ENCODE measurements around the gene CNTNAP2.
"Not testable (repeated sequence)": the region's sequence is repeated elsewhere in the genome, so short reads cannot be mapped to it uniquely, and the experiment has no call there.

Gene CNTNAP2

DNA sequence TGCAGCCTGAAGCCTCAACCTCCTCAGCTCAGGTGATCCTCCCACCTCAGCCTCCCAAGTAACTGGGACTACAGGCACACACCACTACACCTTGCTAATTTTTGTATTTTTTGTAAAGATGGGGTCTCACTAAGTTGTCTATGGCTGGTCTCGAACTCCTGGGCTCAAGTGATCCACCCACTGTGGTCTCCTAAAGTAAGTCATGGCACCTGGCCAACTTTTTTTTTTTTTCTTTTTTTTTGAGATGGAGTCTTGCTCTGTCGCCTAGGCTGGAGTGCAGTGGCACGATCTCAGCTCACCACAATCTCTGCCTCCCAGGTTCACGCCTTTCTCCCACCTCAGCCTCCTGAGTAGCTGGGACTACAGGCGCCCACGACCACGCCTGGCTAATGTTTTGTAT, 2182.2 kb downstream of the CNTNAP2 start:
- not testable (repeated sequence) for DNase-seq (ENCODE audit: low read depth in 2 of 2)

DNA sequence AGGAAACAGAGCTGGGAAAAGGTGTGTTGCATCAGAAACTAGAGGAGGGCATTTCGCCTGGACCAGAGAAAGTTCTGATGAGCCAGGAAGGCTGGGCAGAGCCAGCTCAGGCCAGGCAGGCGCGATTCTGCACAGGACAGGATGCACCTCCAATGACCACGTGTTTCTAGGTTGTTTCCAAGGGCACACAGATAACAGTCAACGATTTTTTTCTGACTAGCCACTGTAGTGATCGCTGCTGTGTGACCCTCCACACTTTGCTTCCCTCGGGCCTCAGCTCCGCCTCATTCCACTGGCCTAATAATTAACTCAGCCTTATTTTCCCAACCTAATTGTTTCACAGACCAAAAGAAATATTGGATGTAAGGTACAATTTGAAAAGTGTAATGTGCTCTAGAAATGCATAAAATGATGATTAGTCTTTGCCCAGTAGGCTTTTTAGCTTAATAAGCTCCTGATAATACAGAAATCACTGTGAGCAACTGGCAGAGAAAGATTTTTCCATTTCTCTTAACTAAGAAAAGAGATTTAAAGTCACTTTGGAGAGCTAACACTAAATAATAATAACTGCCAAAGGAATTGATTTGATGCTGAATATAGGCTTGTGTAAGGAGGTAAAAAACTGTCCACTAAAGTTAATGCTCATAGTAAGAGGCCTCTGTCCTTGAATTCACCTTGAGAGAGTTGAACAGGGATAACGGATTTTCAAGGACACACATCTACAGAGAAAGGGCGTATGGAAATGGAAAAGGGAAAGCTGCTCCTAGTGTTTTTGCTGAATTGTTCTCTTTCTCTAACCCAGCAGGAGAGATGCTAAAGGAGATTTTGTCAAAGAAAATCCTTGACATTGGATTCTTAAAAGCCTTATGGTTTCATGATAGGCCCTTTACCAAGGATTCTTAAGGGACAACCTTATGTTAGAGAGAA, 2183.0 kb downstream of the CNTNAP2 start:
- DNase-seq (ENCODE audit: low read depth in 2 of 2), result no peak

DNA sequence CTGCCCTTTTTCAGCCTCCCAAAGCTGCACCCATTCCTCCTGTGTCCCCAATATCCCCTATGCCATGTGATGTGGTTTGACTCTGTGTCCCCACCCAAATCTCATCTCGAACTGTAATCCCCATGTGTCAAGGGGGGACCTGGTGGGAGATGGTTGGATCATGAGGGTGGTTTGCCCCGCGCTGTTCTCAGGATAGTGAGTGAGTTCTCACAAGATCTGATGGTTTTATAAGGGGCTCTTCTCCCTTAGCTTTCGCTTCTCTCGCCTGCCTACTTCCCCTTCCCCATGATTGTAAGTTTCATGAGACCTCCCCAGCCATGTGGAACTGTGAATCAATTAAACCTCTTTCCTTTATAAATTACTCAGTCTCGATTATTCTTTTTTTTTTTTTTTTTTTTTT, 2185.8 kb downstream of the CNTNAP2 start:
- DNase-seq (ENCODE audit: low read depth in 2 of 2), result not testable (repeated sequence)

DNA sequence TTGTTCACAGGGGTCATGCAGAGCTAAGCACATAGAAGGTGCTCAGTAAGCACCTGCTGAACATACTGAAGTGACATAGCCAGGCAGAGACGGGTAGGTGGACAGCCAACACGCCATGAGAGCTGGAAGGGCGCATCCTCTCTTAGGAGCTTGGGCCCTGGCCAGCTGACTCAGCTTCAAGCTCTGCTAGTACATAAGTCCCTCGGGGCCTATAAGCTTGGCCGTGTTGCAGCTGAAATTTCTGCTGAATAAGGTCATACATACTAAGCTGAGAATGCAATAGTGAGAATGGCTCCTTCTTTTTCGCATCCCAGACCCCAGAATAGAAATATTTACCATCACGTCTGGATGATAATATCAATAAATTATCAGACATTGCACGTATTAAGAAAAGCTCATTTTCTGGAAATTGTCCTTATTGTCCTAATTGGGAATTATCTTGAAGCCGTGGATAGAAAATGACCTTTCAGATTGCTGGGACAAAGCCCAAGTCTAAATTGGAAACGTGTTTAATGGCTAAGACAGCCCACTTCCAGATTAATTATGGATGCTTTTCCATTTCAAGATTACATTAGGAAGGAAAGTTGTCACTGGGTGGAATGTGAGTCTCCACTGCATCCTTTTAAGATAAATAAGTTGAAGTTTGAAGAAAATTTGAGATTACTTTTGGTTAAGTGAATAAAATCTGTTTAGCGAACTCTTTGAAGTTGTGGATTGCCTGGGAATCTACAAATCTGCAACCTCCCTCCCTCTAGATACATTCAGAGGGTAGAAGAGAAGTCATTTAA, 2186.9 kb downstream of the CNTNAP2 start:
- no peak for DNase-seq (ENCODE audit: low read depth in 2 of 2)

DNA sequence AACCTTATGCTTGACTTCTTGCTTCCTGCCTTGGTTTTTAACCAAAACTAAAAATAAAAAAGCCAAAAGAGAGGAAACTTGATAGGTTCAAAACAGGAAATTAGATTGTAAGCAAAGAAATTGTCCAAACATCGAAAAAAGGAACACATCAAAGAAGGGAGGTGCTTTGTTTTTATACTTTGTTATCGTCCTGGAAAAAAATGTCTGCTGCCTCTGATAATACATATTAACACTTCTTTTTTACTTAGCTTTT, 2187.4 kb downstream of the CNTNAP2 start:
- DNase-seq (ENCODE audit: low read depth in 2 of 2), result no peak

DNA sequence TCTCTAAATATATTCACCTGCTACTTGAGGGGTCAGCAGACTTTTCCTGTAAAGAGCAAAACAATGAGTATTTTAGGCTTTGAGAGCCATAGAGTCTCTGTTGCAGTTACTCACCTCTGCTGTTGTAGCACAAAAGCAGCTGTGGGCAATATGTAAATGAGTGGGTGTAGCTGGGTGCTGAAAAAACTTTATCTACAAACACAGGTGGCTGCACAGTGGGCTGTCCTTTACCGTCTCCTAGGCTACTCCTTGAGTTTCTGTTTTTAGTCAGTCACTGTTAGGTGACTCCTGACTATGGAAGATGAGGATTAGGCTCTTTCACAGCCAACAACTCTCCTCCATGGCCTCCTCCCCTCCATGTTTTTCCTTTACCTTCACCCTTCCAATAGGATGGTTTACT, 2187.9 kb downstream of the CNTNAP2 start:
- DNase-seq (ENCODE audit: low read depth in 2 of 2), result no peak

DNA sequence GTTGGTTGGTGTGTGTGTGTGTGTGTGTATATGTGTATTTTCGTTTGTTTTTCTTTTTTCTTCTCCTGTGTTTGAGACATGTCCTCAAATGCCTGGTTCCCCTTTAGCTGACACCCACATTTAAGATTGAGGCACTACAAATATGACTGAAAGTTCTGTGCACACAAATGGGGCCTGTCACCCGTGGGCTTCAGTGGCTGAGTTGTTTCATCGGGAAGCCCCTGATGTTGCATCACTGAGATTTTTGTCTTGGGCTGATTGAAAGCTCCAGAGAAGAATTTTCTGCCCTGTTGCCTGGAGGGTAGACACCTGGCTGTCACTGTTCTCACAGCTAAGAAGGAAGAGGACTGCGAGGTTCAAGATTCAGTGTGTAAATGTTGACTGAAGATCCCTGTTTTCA, 2190.2 kb downstream of the CNTNAP2 start:
- no peak for DNase-seq (ENCODE audit: low read depth in 2 of 2)

DNA sequence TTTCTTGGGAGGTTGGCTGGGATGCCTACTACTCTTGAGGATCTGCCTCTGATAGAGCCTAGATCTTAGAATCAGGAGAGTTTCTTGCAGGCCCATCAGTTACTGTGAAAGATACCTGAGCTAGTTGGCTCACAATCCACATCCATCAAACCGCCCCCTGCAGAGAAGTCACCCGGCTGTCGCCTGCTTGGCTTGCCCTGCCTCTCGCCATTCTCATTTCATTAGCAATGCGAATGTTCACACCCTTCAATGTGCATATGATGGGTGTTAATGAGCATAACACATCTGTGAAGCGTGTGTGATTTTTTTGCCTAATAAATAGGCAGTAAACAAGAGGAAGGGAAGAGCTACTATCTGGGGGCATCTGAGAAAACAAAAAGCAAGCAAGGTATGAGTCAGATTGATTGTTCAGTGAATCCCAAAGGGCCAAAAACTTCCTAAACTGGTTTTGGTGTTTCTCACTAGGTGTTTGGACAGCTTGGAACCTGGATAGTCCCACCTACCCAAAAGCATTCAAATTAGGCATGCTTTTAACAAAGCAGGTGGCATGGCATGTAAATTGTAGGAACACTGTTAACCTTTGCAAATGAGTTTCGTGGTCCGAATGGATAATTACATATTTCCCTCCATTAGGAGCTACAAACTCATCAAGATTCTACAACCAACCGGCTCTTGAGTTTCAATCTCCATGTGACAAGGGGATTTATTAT, 2201.7 kb downstream of the CNTNAP2 start:
- DNase-seq (ENCODE audit: low read depth in 2 of 2), result no peak

DNA sequence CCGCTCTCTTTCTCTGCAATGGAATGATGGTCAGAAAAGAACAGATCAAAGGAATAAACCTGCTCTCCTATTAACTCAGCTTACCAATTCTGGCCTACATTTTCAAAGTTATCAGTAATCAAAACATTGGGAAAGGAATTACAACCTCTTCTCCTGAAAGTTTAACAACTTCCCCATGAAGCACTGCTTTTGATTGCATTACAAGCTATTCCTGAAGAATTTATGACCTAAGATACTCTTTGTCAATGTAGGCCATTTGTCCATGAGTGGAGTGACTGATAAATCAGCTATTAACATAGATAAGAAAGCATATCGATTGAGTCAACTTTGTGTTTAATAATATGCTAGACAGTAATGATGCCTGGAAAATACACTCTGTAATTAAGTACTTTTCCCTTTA, 2202.2 kb downstream of the CNTNAP2 start:
- DNase-seq (ENCODE audit: low read depth in 2 of 2), result no peak

DNA sequence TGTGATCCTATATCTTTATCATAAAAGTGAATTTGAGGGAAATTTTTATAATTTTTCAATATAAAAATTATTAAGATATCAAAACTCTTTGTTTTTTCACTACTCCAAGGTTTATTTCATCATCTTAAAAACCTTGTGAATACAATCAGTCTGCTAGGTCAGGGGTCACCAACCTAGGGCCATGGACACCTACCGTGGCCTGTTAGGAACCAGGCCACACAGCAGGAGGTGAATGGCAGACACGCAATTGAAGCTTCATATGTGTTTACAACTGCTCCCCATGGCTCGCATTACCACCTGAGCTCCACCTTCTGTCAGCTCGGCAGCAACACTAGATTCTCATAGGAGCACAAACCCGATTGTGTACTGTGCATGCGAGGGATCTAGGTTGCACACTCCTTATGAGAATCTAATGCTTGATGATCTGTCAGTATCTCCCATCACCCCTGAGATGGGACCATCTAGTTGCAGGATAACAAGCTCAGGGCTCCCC, 2202.8 kb downstream of the CNTNAP2 start:
- no peak for DNase-seq (ENCODE audit: low read depth in 2 of 2)

DNA sequence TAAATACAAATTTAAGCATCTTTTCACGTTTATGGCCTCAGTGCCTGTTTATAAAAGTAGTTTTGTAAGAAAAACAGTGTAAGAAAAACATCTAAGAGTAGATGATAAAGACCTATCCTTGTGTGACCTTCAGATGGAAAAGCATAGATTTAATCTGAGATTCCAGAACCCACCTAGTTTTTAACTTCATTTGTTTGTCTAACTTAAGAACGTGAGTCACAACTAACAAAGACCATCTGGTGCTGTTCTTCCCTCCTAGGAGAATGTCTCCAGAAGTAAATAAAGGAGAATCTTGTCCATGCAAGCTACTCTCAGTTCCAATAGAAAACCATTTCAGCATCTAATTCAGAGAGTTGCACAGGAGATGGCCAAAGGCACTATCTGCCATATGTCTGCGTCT, 2208.6 kb downstream of the CNTNAP2 start:
- no peak for DNase-seq (ENCODE audit: low read depth in 2 of 2)

DNA sequence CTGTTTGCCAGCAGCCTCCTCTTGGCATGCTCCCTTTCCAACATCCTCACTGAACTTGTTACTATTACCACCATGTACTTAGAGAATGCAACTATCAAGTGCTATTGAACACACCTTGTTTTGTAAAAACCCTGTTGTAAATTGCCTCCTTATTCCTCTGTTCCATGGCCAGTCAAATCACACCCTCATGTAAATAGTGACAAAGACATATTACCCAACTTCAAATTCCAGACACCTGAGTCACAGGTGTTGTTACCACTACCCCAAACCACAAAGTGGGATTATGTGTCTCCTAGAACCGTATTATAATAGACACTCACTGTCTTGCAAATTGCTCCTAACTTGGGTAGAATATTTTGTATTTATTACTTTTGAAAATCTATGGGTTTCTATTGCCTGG, 2210.8 kb downstream of the CNTNAP2 start:
- DNase-seq (ENCODE audit: low read depth in 2 of 2), result no peak

DNA sequence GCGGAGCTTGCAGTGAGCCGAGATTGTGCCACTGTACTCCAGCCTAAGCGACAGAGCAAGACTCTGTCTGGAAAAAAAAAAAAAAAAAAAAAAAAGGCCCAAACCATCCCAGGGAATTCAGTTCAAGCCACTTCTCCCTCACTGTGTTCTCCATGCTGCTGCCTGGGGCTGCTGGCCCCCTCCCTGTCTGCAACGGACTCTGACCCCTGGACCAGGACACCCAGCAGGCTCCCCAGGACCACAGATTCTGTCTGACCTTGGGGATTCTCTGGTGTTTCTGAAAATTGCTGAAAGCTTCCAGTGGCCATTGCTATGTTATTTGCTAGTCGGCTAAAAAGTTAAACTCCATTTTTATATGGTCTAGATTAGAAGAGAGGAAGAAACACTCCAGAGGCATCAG, 2212.3 kb downstream of the CNTNAP2 start:
- DNase-seq (ENCODE audit: low read depth in 2 of 2), result no peak

DNA sequence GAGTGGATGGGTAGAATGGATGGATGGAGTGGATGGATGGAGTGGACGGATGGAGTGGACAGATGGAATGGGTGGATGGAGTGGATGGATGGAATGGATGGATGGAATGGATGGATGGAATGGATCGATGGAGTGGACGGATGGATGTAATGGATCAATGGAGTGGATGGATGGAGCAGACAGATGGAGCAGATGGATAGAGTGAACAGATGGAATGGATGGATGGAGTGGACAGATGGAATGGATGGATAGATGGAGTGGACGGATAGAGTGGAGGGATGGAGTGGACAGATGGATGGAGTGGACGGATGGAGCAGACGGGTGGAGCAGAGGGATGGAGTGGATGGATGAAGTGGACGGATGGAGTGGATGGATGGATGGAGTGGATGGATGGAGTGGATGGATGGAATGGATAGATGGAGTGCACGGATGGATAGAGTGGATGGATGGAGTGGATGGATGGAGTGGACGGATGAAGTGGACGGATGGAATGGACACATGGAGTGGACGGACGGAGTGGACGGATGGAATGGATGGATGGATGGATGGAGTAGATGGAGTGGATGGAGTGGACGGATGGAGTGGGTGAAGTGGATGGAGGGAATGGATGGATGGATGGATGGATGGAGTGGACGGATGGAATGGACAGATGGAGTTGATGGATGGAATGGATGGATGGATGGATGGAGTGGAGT, 2213.7 kb downstream of the CNTNAP2 start:
- no peak for DNase-seq (ENCODE audit: low read depth in 2 of 2)

DNA sequence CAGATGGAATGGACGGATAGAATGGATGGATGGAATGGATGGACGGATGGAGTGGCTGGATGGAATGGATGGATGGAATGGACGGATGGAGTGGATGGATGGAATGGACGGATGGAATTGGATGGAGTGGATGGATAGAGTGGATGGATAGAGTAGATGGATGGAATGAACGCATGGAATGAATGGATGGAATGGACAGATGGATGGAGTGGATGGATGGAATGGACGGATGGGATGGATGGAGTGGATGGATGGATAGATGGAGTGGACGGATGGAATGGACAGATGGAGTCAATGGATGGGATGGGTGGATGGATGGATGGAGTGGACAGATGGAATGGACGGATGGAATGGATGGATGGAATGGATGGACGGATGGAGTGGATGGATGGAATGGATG, 2214.2 kb downstream of the CNTNAP2 start:
- no peak for DNase-seq (ENCODE audit: low read depth in 2 of 2)

DNA sequence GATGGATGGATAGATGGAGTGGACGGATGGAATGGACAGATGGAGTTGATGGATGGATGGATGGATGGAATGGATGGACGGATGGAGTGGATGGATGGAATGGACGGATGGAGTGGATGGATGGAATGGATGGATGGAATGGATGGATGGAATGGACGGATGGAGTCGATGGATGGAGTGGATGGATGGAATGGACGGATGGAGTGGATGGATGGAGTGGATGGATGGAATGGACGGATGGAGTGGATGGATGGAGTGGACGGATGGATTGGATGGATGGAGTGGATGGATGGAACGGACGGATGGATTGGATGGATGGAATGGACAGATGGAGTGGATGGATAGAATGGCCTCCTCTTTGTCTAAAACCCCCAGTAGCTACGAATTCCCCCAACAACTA, 2214.9 kb downstream of the CNTNAP2 start:
- DNase-seq (ENCODE audit: low read depth in 2 of 2), result not testable (repeated sequence)

DNA sequence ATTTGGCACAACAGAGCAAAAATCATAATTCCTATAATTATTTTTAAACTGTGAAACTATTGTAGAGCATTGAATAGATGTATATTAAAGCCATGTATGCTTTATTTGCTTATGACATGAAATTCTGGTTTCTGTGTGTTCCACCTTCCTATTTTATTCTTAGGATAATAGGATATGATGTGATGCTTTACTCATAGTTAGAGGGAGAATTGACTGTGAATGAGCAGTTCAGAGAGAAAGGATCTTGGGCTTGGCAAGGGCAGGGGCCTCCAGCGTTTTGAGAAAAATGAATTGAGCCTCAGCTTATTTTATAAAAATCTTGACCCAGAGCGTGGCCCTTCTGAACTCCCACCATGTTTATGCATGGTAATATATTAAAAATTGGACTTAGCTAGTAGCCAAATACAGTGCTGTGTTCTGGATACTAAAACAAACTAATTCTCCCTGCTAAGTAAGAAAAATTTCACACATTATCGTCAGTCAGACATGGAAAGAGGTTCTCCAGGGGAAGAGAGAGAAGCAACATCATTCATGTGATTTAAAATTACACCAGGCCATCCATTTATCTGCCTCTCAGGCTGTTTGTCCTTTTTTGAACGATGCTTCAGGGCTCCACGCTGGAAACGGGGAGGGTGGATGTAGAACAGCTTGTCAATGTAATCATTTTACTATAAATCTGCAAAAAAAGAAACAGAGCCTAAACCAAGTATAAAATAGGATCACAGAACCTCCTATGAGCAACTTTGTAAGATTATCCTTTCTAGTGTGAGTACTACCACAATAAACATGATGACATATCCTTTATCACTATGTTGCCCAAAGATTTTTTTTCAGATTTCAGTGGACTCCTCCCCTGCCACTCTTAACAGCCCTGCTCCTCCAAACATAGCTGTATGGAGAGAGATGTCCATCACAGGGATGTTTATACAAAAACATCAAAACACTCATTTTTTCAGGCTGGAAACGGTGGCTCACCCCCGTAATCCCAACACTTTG, 2215.9 kb downstream of the CNTNAP2 start:
- no peak for DNase-seq (ENCODE audit: low read depth in 2 of 2)

DNA sequence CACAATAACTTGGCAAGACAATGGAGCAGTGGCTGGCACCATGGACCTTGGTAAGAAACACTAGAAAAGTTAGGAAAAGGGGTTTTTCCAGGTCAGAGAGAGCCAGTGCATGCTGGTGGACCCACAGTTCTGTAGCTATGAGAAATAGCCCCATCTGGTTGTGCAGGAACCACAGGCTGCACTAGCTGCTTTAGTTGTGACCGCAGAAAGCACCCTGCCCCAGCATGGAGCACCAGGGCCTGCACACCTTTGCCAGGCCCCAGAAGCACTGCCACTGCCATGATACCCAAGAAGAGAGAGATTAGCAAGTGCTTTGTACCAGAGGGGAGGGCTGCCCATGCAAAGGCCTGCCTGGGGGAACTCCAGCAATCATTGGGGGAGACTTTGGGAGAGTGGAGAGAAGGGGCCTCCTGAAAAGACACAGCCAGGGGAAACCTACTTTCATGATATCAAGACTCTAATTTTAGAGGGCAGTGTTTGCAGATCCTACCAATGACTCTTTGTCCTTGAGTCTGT, 2217.9 kb downstream of the CNTNAP2 start:
- no peak for DNase-seq (ENCODE audit: low read depth in 2 of 2)

DNA sequence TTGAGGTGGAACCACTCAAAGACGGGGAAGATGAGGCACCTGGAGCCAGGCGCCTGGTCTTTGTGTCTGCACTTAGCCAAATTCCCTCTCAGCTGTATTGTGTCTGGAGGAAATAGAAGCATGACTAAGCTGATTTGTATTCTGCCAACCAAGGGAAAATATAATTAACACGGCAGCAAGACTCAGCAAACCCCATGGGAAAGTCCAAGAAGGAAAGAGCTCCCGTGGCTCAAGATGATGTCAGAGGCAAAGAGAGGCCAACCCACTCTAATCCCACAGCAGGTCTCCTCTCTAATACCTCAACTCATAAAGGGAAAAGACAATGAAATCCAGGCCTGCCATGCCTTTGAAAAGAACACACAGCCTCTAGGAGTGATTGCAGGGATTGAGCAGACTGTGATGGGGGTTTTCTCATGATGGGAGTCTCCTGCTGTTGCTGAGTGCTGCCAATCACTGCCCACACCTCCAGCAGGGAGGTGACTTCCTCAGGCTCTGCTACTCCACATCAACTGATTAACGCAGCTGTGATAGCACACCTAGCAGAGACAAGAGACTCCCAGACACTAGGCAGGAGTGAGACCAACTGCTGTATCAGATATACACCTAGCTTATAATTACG, 2218.5 kb downstream of the CNTNAP2 start:
- no peak for DNase-seq (ENCODE audit: low read depth in 2 of 2)

DNA sequence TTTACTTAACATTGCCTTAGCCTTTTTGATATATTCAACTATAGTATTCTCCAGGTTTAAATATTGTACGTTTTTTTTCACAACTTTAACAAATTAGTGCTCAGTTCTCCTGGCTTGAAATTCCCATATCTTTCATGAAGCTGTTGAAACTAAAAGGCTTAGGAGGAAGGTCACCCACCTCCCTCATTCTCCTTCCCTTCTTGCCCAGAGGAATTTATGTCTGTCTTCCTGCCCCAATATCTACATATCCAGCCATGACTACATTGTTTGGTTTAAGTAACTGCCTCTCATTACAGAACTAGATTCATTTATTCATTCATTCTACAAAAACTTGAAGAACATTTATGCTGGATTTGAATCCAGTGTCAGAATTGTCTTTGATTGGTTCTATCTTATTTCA, 2219.2 kb downstream of the CNTNAP2 start:
- DNase-seq (ENCODE audit: low read depth in 2 of 2), result no peak
